Measurements from ENCODE around the gene SASH1.

DNA sequence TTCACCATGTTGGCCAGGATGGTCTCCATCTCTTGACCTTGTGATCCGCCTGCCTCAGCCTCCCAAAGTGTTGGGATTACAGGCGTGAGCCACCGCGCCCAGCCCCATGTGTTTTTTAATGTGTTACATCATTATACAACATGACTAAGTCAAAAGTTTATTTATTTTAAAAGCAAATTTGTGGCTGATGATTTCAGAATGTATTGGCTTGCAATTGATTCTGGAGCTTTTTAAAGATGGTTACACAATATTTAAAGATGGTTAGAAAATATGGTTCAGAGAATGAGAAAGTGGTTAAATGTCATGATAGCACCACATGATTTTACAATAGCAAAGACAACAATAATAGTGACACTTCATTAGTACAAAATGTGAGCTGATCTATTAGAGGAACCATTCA lies 80.5 kb downstream of the SASH1 start:
- TF ChIP-seq, protein P1, sequence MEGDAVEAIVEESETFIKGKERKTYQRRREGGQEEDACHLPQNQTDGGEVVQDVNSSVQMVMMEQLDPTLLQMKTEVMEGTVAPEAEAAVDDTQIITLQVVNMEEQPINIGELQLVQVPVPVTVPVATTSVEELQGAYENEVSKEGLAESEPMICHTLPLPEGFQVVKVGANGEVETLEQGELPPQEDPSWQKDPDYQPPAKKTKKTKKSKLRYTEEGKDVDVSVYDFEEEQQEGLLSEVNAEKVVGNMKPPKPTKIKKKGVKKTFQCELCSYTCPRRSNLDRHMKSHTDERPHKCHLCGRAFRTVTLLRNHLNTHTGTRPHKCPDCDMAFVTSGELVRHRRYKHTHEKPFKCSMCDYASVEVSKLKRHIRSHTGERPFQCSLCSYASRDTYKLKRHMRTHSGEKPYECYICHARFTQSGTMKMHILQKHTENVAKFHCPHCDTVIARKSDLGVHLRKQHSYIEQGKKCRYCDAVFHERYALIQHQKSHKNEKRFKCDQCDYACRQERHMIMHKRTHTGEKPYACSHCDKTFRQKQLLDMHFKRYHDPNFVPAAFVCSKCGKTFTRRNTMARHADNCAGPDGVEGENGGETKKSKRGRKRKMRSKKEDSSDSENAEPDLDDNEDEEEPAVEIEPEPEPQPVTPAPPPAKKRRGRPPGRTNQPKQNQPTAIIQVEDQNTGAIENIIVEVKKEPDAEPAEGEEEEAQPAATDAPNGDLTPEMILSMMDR (IDR thresholded peaks at IDR 0.05) = no peak
- TF ChIP-seq POLR2A (IDR thresholded peaks at IDR 0.05) = no peak
